ENCODE results near the gene TRIM15.
"Not testable (repeated sequence)": the region's sequence is repeated elsewhere in the genome, so short reads cannot be mapped to it uniquely, and the experiment has no call there.

The TRIM15 gene

DNA sequence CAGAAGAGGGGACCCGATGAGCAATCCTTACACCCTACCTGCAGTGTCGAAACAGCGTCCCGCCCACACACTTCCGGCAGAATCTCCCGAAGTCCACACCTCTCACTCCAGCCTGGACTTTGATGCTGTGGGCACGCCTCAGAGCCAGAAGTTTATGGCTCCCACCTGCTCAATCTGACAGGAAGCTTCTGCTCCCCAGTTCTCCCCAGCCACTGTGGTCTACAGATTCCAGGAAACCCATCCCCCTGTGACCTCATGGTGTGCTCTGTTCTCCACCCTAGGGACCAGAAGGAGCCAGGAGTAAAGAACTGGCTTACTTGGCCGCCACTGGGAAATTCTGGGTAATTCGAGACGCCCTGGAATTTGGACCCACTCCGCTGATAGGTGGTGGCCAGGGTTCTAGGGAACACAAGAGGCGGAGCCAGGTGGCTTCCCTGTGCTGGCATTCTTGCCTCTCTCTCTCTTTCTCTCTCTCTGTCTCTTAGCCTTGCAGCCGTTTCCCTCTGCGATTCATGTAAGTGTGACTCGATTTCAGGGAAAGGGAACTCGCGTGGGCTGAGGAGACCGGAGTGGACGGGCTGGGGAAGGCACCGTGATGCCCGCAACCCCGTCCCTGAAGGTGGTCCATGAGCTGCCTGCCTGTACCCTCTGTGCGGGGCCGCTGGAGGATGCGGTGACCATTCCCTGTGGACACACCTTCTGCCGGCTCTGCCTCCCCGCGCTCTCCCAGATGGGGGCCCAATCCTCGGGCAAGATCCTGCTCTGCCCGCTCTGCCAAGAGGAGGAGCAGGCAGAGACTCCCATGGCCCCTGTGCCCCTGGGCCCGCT lies at the start of gene TRIM15:
TRIM15 (plus strand) TSS at position 457 of the 828 bp plus-strand sequence; CDS start at position 596, 139 bp downstream.
- peak; percentile 77 for DNase-seq

DNA sequence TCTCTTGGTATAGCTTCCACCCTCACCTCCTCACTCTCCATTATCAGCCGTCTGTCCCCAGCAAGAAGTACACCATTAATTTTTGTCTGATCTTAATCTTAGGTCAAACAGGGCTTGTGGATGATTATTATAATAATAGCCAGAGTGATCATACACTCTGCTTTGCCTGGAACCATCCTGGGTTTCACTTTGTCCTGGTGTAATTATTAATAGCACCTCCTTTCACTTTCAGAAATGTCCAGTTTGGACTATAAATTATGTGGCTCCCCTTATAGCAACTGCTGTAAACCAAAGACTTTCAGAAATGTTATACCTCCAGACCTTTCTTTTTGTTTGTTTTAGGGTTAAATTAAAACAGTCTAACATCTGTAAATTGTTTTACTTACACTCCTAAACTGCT lies 49.5 kb upstream of the TRIM15 start:
- no peak for DNase-seq

DNA sequence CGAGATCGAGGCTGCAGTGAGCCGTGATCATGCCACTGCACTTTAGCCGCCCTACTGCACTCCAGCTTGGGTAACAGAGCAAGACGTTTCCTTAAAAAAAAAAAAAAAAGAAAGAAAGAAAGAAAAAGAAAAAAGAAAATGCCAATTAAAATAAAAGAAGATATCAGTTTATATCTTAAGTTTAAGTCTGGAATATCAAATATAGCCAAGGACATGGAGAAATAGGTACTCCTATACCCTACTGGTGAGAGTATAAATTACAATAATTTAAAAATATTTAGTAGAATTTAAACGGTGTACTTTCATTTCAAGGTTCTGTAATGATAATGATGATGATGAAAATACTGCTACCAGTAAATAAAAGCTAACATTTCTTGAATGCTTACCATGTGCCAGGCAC lies 46.6 kb upstream of the TRIM15 start:
- DNase-seq: no peak

DNA sequence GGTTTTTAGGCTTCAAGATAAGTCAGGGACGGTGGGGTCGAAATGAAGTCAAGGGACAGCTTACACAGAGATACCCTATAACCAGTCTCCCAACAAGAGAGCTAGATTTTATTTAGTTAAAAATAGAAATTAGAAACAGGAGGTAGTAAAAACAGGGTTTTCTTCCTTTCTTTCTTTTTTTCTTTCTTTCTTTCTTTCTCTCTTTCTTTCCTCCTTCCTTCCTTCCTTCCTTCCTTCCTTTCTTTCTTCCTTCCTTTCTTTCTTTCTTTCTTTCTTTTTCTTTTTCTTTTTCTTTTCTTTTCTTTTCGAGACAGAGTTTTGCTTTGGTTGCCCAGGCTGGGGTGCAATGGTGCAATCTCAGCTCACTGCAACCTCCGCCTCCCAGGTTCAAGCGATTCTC lies 44.7 kb upstream of the TRIM15 start:
- DNase-seq: not testable (repeated sequence)

DNA sequence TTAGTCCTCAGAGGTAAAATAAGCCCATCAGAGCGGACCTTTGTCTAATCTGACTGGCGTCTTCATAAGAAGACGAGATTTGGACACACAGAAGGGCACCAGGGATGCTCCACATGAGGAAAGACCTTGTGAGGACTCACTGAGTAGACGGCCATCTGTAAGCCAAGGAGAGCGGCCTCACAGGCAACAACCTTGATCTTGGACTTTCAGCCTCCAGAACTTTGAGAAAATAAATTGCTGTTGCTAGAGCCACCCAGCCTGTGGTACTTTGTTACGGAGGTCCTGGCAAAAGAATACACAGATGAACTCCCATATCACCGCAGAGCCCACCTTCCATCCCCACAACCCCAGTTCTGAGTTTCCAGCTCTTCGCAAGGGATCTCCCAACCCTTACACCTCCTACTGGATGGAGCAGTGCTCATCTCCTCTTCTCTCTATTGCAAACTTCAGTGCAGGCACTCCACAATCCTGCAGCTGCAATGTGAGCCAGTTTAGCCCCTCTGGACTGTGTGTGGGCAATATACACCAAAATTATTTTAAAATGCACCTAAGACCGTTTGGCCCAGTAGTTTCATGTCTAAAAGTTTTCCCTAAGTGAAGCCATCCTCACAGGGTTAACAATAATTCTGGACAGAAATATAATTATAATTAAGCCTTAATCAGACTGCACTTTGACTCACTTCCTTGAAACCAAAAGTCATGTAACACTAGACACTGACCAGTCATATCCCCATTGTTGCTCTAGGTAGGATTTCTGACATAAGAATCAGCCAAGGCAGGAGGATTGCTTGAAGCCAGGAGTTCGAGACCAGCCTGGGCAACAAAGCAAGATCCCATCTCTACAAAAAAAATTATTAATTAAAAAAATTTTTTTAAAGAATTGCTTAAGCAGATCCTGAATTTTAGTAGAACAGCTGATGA lies 41.6 kb upstream of the TRIM15 start:
- DNase-seq: no peak

DNA sequence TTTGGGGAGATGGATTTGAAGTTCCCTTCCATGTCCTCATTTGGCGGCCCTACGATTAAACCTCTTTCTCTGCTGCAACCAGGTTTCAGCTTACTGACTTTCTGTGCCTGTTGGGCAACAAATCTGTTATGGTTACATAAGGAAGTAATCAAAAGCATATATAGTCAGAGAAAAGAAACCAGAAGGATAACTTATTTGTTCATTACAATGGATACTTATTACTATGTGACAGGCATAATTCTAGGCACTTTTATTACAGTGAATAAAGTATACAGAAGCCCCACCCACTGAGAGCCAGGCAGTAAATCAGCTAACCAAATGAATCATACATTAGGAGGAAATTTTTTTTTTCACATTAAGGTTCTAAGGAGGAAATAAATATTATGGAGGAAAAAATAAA lies 40.8 kb upstream of the TRIM15 start:
- DNase-seq: no peak

DNA sequence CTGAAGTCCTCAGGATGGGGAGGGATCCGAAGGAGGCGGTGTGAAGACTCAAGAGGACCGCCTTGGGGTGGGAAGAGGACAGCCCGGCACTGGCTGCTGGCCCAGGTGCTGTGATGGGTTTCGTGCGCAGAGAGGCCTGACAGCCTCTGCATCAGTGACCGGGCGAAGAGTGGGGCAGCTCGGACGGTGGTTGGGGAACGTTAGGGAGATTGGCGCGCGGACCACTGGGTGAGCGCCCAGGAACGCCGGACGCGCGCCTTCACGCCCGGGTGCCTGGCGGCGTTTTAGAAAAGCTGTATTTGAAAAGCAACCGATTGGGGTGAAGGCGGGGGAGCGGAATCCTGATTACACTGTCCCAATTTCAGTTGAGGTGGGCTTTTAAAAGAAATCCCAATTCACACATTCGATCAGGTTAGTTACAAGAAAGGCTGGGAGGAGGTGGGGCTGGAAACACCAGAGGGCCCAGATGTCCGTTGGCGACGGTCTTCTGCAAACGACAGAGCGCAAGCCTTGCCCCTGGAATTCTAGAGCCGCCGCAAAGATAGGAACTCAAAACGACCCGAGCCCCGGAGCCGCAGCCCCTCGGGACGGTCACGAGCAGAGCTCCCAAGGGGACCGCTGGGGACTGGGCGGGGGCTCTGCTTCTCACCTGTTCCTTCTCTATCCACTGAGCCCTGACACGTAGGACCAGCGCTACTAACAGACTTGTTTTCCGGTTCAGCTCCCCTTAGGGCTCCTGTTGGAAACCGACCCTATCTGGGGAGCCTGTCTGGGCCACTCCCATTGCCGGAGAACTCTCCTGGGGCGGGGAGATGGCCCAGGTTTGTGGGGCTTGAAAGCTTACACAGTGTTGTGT lies 35.9 kb upstream of the TRIM15 start:
- no peak for DNase-seq

DNA sequence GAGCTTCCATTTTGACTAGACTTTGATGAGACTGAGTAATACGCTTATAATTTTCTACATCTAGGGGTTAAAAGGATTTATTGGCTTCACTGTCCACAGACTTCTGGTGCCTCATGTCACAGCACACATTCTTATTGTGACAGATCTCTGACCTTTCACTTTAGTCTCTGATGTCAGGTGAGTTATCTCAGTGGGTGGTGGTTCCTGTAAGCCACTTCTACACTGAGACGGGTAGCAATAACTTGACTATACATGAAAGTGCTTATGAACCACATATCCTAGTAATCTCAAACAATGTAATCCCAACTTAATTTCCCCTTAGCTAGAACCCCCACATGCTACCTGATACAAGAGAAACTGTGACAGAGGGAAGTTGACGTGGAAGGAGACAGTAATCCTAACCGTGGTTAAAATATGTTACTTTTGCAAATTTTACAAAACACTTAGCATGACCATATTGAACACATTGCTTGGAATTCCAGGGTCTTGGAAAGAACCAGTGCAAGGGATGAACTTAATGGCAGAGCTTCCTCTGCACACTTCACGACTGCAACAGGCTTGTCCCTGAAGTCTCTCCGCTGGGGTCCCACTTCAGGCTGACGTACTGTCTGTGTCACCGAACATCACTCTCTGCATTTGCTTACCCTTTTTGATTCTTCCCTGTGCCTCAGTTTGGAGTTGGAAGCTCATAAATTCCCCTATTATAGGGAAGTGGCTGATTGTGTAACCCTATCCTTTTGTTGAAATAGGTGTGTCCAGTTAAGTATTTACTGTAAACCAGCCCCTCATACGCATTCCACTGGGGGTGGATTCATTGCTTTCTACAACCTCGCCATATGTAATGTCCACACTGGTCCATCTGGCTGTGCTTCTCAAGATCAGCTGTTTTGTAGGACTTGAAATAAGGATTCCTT lies 33.8 kb upstream of the TRIM15 start:
- DNase-seq: no peak

DNA sequence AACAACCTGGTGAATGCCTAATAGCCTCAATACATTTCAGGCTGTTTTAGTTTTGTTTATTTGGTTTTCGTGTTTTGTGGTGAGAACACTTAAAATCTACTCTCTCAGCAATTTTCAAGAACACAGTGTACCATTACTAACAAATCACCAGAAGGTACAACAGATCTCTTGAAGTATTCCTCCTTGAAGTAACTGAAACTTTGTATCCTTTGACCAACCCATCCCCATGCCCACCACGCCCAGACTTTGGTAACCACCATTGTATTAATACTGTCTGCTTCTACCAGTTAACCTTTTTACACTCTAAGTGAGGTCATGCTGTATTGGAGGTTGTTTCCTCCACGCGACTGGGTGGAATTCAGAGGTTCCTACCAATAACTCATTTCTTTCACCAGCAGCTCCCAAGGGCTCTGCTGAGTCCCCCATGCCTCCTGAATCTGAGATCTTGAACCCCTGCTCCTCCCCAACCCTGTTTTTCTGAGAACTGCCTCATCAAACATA lies 33.1 kb upstream of the TRIM15 start:
- DNase-seq: no peak

DNA sequence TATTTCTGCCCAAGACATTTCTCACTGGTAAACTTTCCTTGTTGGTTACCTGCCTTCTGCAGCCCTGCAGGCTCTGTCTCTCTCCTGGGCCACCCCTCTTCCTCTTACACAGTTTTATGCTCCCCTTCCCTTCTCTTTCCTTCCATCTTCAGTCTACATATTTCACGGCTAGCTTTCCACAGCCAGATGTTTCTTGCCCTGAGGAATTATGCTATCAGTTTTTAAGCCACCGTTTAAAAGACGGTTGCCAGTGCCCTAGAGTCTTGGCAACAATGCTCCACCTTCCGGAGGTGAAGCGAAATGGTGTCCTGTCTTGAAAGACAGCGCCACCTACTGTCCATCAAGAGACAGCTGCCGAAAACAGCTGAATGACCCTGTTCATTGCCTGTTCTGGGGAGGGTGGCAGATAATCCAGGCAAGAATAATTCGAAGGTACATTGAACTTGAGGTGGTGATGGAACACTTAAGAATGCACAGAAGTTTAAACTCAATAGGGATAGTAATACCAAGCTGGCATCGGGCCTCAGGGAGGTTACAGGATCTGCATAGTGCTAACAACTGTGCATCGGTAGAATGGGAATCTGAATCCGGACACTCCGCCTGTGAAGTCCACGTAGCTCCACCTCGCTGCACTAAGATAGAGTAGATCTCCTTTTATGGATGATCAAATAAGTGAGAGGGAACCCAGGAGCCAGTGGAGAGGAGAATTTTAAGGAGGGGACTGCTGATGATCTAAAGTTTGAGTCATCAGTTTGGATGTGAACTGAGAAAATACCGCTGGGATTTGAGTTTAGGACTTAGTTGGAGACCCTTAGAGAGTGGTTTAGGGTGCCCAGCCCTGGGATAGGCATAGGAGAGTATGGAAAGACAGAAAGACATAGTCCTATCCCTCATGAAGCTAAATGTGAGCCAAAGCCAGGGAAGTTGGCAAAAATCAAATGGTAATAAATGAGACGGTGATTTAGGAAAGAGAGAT lies 32.2 kb upstream of the TRIM15 start:
- peak; percentile 72 for DNase-seq

DNA sequence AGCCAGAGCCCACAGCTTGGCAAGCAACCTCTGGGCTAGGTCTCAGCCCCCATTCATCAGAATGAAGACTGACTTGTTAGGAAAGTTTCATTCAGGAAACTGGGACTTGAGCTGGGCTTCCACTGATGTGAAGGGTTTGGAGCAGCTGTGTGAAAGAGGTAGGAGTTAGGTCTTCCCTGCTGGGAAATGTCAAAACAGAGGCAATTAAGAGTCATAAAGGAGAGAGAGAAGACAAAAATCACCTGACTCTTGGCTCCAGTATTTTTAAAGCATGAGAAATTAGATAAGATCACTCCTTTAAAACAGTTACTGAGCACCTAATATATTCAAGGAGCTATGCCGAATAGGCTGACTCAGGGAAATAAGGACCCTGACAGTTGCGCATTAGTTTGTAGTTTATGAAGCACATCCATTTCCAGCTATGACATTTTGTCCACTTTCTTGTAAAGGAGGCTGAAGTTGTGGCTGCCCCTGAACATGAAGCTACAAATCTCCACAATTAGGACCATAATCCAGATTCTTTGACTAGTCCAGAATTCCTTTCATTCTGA lies 31.3 kb upstream of the TRIM15 start:
- no peak for DNase-seq

DNA sequence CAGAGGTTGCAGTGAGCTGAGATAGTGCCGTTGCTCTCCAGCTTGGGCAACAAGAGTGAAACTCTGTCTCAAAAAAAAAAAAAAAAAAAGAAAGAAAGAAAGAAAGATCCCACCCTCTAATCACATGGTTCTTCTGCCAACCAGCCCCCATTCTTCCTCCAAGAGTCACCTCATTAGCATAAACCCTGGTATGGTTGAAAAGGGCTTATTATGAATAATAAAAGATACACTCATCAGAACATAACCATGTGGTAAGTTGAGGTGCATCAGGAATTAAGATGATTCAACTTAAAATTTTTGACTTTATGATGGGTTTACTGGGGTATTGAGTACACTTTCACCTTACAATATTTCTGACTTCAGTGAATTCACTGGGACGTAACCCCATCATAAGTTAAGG lies 28.2 kb upstream of the TRIM15 start:
- no peak for DNase-seq

DNA sequence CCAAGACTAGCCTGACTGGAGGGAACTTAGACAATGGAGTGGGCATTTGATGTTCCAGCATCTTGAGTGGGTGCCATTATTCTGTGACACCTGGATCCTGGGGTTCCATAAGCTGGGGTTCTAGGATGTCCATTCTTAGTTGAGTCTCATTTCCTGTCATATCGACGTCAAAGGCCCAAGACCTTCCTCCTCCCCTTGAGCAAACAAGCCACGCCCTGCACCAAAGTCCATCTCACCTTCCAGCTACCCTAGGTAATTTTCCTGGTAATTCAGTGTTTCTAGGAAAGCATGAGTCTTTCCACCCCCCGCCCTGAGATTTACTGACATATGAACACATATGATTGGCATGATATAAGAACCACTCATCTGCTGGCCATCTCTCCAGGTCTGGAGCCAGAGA lies 27.6 kb upstream of the TRIM15 start, which contains the start of gene TRIM40:
TRIM40 (plus strand) TSS at position 384 of the 400 bp plus-strand sequence. CDS start 897 bp downstream, outside the sequence.
- DNase-seq: no peak

DNA sequence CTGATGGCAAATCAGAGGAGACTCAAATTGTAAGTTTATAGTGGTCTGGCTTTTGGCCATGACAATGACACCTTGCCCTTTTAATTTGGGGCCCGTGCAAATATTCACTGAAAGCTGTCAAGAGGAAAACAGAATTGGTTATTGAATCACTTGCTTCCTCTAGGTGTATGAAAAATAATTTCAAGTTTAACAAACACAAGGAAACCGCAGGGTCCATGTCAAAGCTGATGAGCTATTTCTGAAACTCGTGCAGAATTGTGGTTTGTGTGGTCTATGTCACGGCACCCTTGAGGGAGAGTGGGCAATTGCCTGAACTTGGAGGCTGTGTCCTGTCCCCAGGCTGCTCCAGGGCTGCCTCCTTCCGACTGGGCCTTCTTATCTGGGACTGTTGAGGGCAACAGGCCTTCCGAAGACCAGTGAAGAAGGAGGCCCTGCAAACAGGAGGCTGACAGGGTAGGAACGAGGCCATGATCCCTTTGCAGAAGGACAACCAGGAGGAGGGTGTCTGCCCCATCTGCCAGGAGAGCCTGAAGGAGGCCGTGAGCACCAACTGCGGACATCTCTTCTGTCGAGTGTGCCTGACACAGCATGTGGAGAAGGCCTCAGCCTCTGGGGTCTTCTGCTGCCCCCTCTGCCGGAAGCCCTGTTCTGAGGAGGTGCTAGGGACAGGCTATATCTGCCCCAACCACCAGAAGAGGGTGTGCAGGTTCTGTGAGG lies 26.6 kb upstream of the TRIM15 start:
- DNase-seq: no peak

DNA sequence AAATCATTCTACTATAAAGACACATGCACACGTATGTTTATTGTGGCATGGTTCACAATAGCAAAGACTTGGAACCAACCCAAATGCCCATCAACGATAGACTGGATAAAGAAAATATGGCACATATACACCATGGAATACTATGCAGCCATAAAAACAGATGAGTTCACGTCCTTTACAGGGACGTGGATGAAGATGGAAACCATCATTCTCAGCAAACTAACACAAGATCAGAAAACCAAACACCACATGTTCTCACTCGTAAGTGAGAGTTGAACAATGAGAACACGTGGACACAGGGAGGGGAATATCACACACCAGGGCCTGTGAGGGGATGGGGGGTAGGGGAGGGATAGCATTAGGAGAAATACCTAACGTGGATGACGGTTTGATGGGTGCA lies 23.1 kb upstream of the TRIM15 start:
- not testable (repeated sequence) for DNase-seq

DNA sequence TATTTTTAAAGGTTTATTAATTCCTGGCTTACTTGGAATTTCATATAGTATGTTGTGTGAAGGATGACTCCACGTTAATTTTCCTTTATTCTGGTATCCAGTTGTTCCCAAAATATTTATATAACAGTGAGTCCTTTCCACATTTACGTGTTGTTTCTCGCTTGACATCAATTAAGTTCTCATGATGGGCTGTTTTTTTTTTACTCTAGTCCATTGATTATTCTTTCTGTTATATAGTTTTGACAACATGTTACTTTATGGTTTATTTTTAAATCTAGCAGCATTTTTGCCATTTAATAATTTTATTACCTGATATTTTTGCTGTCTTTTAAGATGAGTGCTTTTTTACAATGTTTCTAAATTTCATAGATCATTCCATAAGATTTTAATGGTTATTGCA lies 20.7 kb upstream of the TRIM15 start:
- DNase-seq: no peak

DNA sequence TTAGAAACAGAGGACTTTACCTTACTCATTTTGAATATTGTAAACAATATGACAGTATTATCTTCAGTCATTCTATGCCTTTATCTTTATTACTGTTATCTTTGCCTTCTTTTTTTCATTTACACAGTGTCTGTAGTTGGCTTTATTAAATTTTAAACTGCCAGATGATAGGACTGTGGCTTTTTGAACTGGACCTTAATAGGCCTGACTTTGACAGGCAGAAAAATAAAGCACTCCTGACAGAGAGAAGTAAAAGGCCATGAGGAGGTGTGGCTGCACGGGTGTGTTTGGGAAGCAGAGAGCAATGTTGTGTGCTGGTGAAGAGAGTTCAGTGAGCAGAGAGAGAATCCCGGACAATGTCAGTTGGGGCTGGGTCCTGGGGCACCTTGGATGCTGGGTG lies 19.6 kb upstream of the TRIM15 start:
- no peak for DNase-seq

DNA sequence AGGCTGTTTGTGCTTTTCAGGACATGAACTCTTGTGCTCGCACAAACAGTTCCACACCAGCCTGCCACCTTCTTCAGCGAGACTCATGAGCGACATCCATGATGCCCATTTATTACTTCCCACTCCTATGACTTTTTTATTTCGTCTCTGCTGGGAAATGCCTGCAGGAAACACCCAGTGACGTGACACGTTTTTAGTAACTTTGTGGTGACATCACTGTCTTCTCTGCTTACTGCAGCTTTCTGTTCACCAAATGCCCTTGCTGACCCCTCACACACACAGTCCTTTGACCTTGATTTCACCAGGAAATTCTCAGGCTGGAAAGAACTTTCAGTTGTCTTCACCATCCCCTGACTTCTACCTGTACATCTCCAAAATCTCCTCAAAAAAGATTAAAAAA lies 18.5 kb upstream of the TRIM15 start:
- DNase-seq: no peak

DNA sequence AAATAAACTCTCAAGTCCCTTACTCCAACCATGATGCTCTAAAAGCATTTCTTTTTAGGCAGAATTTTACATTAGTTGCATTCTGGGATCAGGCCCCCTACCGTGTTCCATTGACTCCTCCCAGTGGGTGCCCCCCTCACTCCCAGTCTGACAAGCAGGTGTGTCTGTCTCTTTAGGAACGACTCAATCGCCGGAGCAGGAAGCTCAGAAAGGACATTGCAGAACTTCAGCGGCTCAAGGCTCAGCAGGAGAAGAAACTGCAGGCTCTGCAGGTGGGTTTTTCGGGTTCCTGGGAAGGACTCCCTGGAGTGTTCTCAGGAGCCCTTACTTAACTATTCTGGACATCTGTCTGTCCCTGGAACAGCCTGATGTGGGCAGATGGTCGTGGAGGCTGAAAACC lies 17.5 kb upstream of the TRIM15 start:
- no peak for DNase-seq
